NB4 (cell line): ENCODE measurements around the gene POU3F1.

Experiments
- DNase-seq: peaks from one replicate; pipeline ENCODE4 v3.0.0; 2010; ENCODE audit warnings: low read depth
- H3K4me3 ChIP-seq: one replicate; pipeline ENCODE4 v1.5.1; 2011; ENCODE audit warnings: mild to moderate bottlenecking, low read depth, low read length, moderate library complexity
- MYC ChIP-seq: IDR thresholded peaks from 2 replicates; pipeline ENCODE4 v1.6.1; 2011; ENCODE audit warnings: low read depth, low read length
- POLR2A ChIP-seq: IDR thresholded peaks from 2 replicates; pipeline ENCODE4 v1.6.1; 2011; ENCODE audit warnings: mild to moderate bottlenecking; ENCODE audit not compliant: insufficient read length; ENCODE audit errors: extremely low read depth
- TF ChIP-seq, protein P1 (sequence below): IDR thresholded peaks from 2 replicates; pipeline ENCODE4 v1.6.1; 2011; ENCODE audit warnings: low read depth, low read length
- TF ChIP-seq, protein P2 (sequence below): IDR thresholded peaks from one replicate; pipeline ENCODE4 v1.5.1; 2012; ENCODE audit warnings: low read depth, low read length

Gene POU3F1

DNA sequence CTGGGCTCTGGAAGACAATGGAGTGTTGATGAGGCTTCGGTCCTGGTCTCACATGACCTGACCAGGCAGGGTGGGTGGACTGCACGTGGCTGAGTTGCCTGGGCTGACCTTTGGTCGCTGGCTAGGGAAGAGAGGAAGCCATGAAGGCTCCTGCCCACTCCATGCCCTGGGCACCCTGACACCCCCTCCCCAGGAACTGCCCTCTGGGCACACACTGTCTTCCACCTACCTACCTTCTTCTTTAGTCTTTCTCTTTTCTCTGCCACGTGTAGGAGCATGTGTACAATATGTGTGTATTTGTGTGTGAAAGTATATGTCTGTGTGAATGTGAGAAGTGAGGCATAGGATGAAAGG, 15.1 kb downstream of the POU3F1 start:
- no peak for DNase-seq
- no peak overlapping the region for H3K4me3 ChIP-seq
- no peak for TF ChIP-seq POLR2A
- TF ChIP-seq, protein P1, sequence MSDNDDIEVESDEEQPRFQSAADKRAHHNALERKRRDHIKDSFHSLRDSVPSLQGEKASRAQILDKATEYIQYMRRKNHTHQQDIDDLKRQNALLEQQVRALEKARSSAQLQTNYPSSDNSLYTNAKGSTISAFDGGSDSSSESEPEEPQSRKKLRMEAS, result no peak
- TF ChIP-seq, protein P2, sequence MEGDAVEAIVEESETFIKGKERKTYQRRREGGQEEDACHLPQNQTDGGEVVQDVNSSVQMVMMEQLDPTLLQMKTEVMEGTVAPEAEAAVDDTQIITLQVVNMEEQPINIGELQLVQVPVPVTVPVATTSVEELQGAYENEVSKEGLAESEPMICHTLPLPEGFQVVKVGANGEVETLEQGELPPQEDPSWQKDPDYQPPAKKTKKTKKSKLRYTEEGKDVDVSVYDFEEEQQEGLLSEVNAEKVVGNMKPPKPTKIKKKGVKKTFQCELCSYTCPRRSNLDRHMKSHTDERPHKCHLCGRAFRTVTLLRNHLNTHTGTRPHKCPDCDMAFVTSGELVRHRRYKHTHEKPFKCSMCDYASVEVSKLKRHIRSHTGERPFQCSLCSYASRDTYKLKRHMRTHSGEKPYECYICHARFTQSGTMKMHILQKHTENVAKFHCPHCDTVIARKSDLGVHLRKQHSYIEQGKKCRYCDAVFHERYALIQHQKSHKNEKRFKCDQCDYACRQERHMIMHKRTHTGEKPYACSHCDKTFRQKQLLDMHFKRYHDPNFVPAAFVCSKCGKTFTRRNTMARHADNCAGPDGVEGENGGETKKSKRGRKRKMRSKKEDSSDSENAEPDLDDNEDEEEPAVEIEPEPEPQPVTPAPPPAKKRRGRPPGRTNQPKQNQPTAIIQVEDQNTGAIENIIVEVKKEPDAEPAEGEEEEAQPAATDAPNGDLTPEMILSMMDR, result no peak
- no peak for TF ChIP-seq MYC

- TF ChIP-seq, protein P1, result no peak
- TF ChIP-seq POLR2A, result no peak
- TF ChIP-seq MYC, result no peak
- TF ChIP-seq, protein P2, result no peak
- DNase-seq, result no peak
- H3K4me3 ChIP-seq, result no peak overlapping the region
These were observed 15.7 kb downstream of the POU3F1 start for GRCh38 chr1:38030596-38031512.

DNA sequence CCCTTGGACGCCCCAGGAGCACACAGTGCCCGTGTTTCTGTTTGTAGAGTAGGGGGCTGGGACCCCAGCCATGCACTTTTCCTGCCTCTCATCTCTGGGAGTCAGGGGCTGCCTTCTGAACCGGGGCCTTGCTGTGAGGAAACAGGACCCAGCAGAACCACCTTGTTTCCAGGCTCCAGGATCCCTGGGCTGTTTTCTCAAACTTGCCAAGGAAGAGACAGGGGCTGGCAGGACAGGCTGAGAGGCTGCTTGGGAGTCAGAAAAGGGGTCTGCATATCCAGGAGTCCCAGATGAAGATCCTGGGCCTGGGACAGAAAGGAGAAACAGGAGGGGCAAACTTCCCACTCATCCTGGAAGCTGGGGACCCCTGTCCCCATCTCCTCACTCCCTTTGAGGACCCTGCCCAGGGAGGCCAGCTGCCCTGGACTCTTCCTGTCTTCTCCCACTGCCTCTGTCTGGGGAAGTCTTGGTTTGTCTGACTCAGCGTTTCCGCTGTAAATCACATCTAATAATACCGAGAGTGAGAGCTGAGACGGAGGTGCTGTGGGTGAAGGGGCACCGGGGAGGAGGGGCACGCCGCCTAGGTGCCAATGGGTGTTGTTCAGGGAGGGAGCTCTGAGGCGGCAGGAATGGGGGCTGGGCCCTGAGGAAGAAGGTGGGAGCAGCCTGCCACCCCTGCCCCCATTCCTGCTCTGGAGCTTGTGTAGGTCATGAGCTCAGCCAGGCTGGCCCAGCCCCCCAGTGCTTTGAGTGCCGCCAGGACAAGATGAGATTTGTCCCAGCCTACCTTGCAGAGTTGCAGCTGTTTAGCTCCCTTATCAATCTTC, 16.7 kb downstream of the POU3F1 start:
- no peak overlapping the region for H3K4me3 ChIP-seq
- peak; percentile 46 for DNase-seq
- TF ChIP-seq POLR2A (no peak), MYC (no peak)
- TF ChIP-seq, protein P1, result no peak
- TF ChIP-seq, protein P2, result no peak

GRCh38 chr1:38029081-38029681, 17.4 kb downstream of the POU3F1 start:
- peak; percentile 38 for DNase-seq
- no peak overlapping the region for H3K4me3 ChIP-seq
- TF ChIP-seq, protein P2, result no peak
- TF ChIP-seq POLR2A, result no peak
- TF ChIP-seq, protein P1, result no peak
- no peak for TF ChIP-seq MYC

GRCh38 chr1:38028671-38029070, 17.9 kb downstream of the POU3F1 start:
- no peak for DNase-seq

More at GRCh38 chr1:38028671-38029070, 17.9 kb downstream of the POU3F1 start:
- TF ChIP-seq, protein P1, result no peak
- TF ChIP-seq MYC (no peak), POLR2A (no peak)
- TF ChIP-seq, protein P2, result no peak
- no peak overlapping the region for H3K4me3 ChIP-seq
